H1 (cell line): ENCODE measurements around the gene CELF4. TPM values are rescaled to one million over a fixed set of nuclear protein-coding genes. Genes with fewer than 3 reads are reported as not detected.

Source experiments
- MAFK ChIP-seq: IDR thresholded peaks from 2 replicates; pipeline ENCODE4 v1.6.1; 2012; ENCODE audit warnings: low read depth, mild to moderate bottlenecking, improper control_type of control experiment, low read length
- polyA plus RNA-seq, 7 experiments: library from polyadenylated mRNA; depleted of rRNA in 3 of 7; stranded (reverse) in 5 of 7; unstranded in 2 of 7; fragments of >200 nt in 5 of 7; fragments of 200-250 nt in 2 of 7; gene quantifications; 1 replicate in 5 of 7; 2 replicates in 1 of 7; 4 replicates in 1 of 7; pipeline versions ENCODE4 v1.2.1 to v1.2.3, GENCODE V29; 2011 to 2013; ENCODE audit warnings: missing spikeins in 2 of 7, mixed read lengths in 2 of 7
- total RNA-seq: library from RNA; stranded (reverse); fragmentation: NEBNext Ultra II Directional; extraction: Animal tissue kit (Norgen Biotek cat#: 25700); gene quantifications from 2 replicates; pipeline ENCODE4 v1.2.1, GENCODE V29; 2021

The CELF4 gene
- total and polyA plus RNA-seq, 2 of the 8 experiments (the other 6 are each of a cell fraction or from before 2014, with no cell fraction given), result 1.6 to 3.4 TPM

DNA sequence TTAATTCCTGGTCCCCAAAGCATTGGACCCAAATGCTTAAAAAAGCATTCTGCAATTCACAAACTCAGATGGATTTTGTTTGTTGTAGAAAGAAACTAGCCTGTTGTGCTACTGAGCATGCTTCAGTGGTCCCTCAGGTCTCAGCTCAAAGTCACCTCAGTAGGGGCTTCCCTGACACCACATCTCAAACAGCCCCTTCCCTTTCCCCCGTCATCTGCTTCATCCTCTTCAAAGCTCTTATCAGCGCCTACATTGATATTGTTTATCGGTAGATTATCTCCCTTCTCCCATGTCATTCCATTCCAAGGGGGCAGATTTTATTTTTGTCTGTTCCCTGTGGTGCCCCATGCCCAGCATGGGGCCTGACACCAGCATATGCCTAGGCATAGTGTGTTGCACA lies 172.9 kb downstream of the CELF4 start (continued):
- TF ChIP-seq MAFK, result no peak
